Suprapubic skin (tissue), 3 donors: ENCODE results near the gene MYL7.

Experiments used
- CTCF ChIP-seq, 2 donors: fragments of 200-600 bp in 1 of 2; fragments of 450-650 bp in 1 of 2; sonication (generic) in 1 of 2; IDR thresholded peaks; one replicate each; pipeline ENCODE4 v1.5.1; 2016 to 2019; ENCODE audit warnings: antibody characterized with exemption in 2 of 2, mild to moderate bottlenecking in 1 of 2, moderate library complexity in 1 of 2
- POLR2A ChIP-seq, 2 donors: fragments of 450-650 bp; IDR thresholded peaks; one replicate each; pipeline ENCODE4 v1.6.1; 2017; ENCODE audit warnings: antibody characterized with exemption in 2 of 2, mild to moderate bottlenecking in 2 of 2, moderate library complexity in 2 of 2

DNA sequence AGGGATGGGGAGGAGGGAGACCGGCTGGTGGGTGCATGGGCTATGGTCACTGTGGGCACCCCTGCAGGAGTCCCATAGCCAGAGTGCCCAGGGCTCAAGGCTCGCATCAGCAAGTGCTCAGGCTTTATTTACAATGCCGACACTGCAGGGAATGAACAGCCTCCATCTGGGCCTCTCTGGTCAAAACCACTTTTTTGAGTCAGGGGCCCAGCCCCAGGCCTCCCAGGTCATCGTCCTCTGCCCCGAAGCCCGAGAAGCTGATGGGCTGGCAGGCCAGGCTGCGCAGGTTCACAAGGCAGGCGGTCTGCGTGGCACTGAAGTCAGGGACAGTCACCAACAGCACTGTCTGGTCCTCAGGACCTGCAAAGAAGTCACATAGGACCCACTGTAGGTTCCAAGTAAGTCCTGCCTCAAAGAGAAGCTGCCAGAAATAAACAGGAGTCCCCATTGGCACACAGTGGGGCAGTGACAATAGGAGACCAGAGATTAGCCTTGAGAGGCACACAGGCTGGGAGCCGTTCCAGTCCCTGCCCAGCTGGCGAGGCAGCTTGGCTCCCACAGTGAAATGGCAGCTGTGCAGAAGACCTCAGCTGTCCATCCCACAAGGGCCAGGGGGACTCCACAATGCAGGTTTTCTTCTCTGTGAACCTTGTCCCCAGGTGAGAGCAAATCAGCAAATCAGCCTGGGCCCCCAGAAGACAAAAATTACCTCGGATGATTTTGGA lies 26.4 kb downstream of the MYL7 start:
- TF ChIP-seq POLR2A (IDR thresholded peaks at IDR 0.05) (no peak), CTCF (IDR thresholded peaks at IDR 0.05) (no peak)
